ENCODE measurements around the gene FARS2. TPM values are rescaled to one million over a fixed set of nuclear protein-coding genes. Genes with fewer than 3 reads are reported as not detected.

FARS2 gene
- total and polyA plus RNA-seq, 2 donors (not counting 3 experiments of a cell fraction or from before 2014, with no cell fraction given) = 20.2 to 20.5 TPM

GRCh38 chr6:5570641-5571040 is 309.3 kb downstream of the FARS2 start:
- TF ChIP-seq MYC (IDR thresholded peaks at IDR 0.05; ENCODE audit: low read depth, low read length) = no peak
- no peak for TF ChIP-seq CTCF (IDR thresholded peaks at IDR 0.05; ENCODE audit: extremely low read depth in 1 of 2, insufficient read depth in 1 of 2, low read depth in 1 of 2, low read length in 2 of 2)
- no peak for TF ChIP-seq MAX (IDR thresholded peaks at IDR 0.05; ENCODE audit: insufficient read depth, insufficient read length)
- no peak for TF ChIP-seq POLR2AphosphoS5 (IDR thresholded peaks at IDR 0.05; ENCODE audit: insufficient read depth, low read depth, low read length)
- no peak for TF ChIP-seq GATA2 (IDR thresholded peaks at IDR 0.05; ENCODE audit: insufficient read depth, insufficient read length, low read depth, low read length)
- TF ChIP-seq POLR2A (IDR thresholded peaks at IDR 0.05; ENCODE audit: low read depth, low read length) = no peak
- ChIA-PET POLR2A (no interaction called here), CTCF (no interaction called here)
- intact Hi-C loops (cut with micrococcal nuclease) (no loop called here), dilution Hi-C loops (cut with MboI; ENCODE audit: extremely low pct_ligation_motif_present, low sequenced_read_pairs) (no loop called here)
- H3K79me2 ChIP-seq (ENCODE audit: control insufficient read depth, insufficient read depth, low read length) = no peaks in the 10 kb centered on the region
- H3K27ac ChIP-seq (ENCODE audit: insufficient read depth, low read depth, low read length) = no peak overlapping the region
- FAIRE-seq (no peak), DNase-seq (ENCODE audit: low read depth, low spot score) (no peak)
- no peak overlapping the region for H3K4me2 ChIP-seq (ENCODE audit: insufficient read depth, low read length)
- no peak overlapping the region for H3K4me3 ChIP-seq (replicated peaks in 1 of 3; ENCODE audit: insufficient read depth in 1 of 3, low read depth in 1 of 3, low read length in 3 of 3)
- no peaks in the 10 kb centered on the region for H4K20me1 ChIP-seq (replicated peaks; ENCODE audit: control insufficient read depth, extremely low read depth, insufficient read depth, low read length)
- H3K4me1 ChIP-seq (ENCODE audit: control insufficient read depth, extremely low read depth, insufficient read depth, low read length) = no peaks in the 10 kb centered on the region
- no peaks in the 10 kb centered on the region for H3K9me1 ChIP-seq (replicated peaks; ENCODE audit: control insufficient read depth, extremely low read depth, insufficient read depth, low read length)
- no peaks in the 10 kb centered on the region for H3K36me3 ChIP-seq (ENCODE audit: control insufficient read depth in 2 of 2, extremely low read depth in 1 of 2, insufficient read depth in 2 of 2, low read length in 2 of 2)
- BruUV-seq (replicated peaks) = no TSS peak
- no peak overlapping the region for H3K9ac ChIP-seq (replicated peaks; ENCODE audit: extremely low read depth, insufficient read depth, low read length)
- no peaks in the 10 kb centered on the region for H3K9me3 ChIP-seq (replicated peaks; ENCODE audit: control insufficient read depth, insufficient read depth, low read length)
- H3K27me3 ChIP-seq (ENCODE audit: control insufficient read depth in 2 of 2, insufficient read depth in 2 of 2, low read length in 2 of 2) = no peaks in the 10 kb centered on the region
- no peak overlapping the region for H2AFZ ChIP-seq (ENCODE audit: low read depth, low read length)
